Measurements from ENCODE around the gene PTGIR.
"Not testable (repeated sequence)": the region's sequence is repeated elsewhere in the genome, so short reads cannot be mapped to it uniquely, and the experiment has no call there.

Gene PTGIR

GRCh38 chr19:46630586-46631205, 5.8 kb upstream of the PTGIR start:
- no peak overlapping the region for H3K4me3 ChIP-seq (ENCODE audit: low read length)
- TF ChIP-seq CTCF (conservative IDR thresholded peaks at IDR 0.05; ENCODE audit: low read length) = no peak
- no peak for DNase-seq (ENCODE audit: low read depth)

- no peak for TF ChIP-seq CTCF (conservative IDR thresholded peaks at IDR 0.05; ENCODE audit: low read length)
- no peak for DNase-seq (ENCODE audit: low read depth)
- H3K4me3 ChIP-seq (ENCODE audit: low read length) = no peak overlapping the region
Observed at GRCh38 chr19:46629546-46630025, 4.7 kb upstream of the PTGIR start.

- DNase-seq (ENCODE audit: low read depth); H3K4me3 ChIP-seq (ENCODE audit: low read length): not testable (repeated sequence)
Observed at GRCh38 chr19:46628970-46629369, 4.1 kb upstream of the PTGIR start.

GRCh38 chr19:46626446-46626845, 1.6 kb upstream of the PTGIR start:
- TF ChIP-seq CTCF (conservative IDR thresholded peaks at IDR 0.05; ENCODE audit: low read length) = no peak
- no peak for DNase-seq (ENCODE audit: low read depth)

GRCh38 chr19:46625731-46626130, 842 bp upstream of the PTGIR start:
- no peak for DNase-seq (ENCODE audit: low read depth)
- no peak overlapping the region for H3K4me3 ChIP-seq (ENCODE audit: low read length)
- TF ChIP-seq CTCF (conservative IDR thresholded peaks at IDR 0.05; ENCODE audit: low read length) = no peak

More at GRCh38 chr19:46626446-46626845, 1.6 kb upstream of the PTGIR start:
- no peak overlapping the region for H3K4me3 ChIP-seq (ENCODE audit: low read length)

GRCh38 chr19:46623915-46624502, 880 bp downstream of the PTGIR start:
- no peak for TF ChIP-seq CTCF (conservative IDR thresholded peaks at IDR 0.05; ENCODE audit: low read length)
- peak overlapping the region; percentile 71 for H3K4me3 ChIP-seq (ENCODE audit: low read length)
- DNase-seq (ENCODE audit: low read depth) = no peak

- no peak for TF ChIP-seq CTCF (conservative IDR thresholded peaks at IDR 0.05; ENCODE audit: low read length)
- peak overlapping the region; percentile 42 for H3K4me3 ChIP-seq (ENCODE audit: low read length)
- DNase-seq (ENCODE audit: low read depth) = no peak
Observed at GRCh38 chr19:46622118-46622446, 2.8 kb downstream of the PTGIR start.
